Measurements from ENCODE around the gene SEMA4D. TPM values are rescaled to one million over a fixed set of nuclear protein-coding genes. Genes with fewer than 3 reads are reported as not detected.

SEMA4D gene
- total and polyA plus RNA-seq, 2 experiments from 2014 or later, result 9.4 to 10.4 TPM

- 86% methylated on average over 9 of the region's 9 CpGs for WGBS (ENCODE audit: low lambda C conversion rate, missing lambda C conversion rate)
- Histone ChIP-seq H2AFZ (no peak overlapping the region), H3K79me2 (no peaks in the 10 kb centered on the region), H3K9me3 (ENCODE audit: low read depth) (no peaks in the 10 kb centered on the region), H3K9me2 (replicated peaks; ENCODE audit: insufficient read depth) (no peaks in the 10 kb centered on the region), H4K20me1 (ENCODE audit: insufficient read depth, poor library complexity, severe bottlenecking) (no peaks in the 10 kb centered on the region), H3K27me3 (no peaks in the 10 kb centered on the region), H3K4me1 (ENCODE audit: insufficient read depth) (peaks cover 14% of the 10 kb centered on the region), H3K4me2 (no peak overlapping the region), H3K27ac (no peak overlapping the region), H3K4me3 (no peak overlapping the region), H3K36me3 (replicated peaks; ENCODE audit: insufficient read depth, low read depth) (no peaks in the 10 kb centered on the region)
- DNase-seq (ENCODE audit: low spot score), result no peak
- TF ChIP-seq CTCF (IDR thresholded peaks at IDR 0.05; ENCODE audit: poor library complexity) (no peak), EZH2 (IDR thresholded peaks at IDR 0.05; ENCODE audit: borderline replicate concordance) (no peak), EZH2phosphoT487 (IDR thresholded peaks at IDR 0.05; ENCODE audit: low read depth, severe bottlenecking, unreplicated experiment) (no peak)
Measured at GRCh38 chr9:89444274-89444673, 53.6 kb downstream of the SEMA4D start.

GRCh38 chr9:89442981-89443814 is 54.7 kb downstream of the SEMA4D start:
- H3K4me1 ChIP-seq (ENCODE audit: insufficient read depth), result peaks cover 14% of the 10 kb centered on the region
- H3K27me3 ChIP-seq, result no peaks in the 10 kb centered on the region
- 90% methylated on average over 20 of the region's 22 CpGs for WGBS (ENCODE audit: low lambda C conversion rate, missing lambda C conversion rate)
- H3K79me2 ChIP-seq, result no peaks in the 10 kb centered on the region
- no peak for DNase-seq (ENCODE audit: low spot score)
- H3K4me2 ChIP-seq, result no peak overlapping the region
- TF ChIP-seq CTCF (IDR thresholded peaks at IDR 0.05; ENCODE audit: poor library complexity), result no peak
- no peaks in the 10 kb centered on the region for H3K9me3 ChIP-seq (ENCODE audit: low read depth)
- H3K36me3 ChIP-seq (replicated peaks; ENCODE audit: insufficient read depth, low read depth), result no peaks in the 10 kb centered on the region
- no peaks in the 10 kb centered on the region for H3K9me2 ChIP-seq (replicated peaks; ENCODE audit: insufficient read depth)
- no peak overlapping the region for H3K27ac ChIP-seq
- no peak overlapping the region for H3K4me3 ChIP-seq
- no peak overlapping the region for H2AFZ ChIP-seq
- no peaks in the 10 kb centered on the region for H4K20me1 ChIP-seq (ENCODE audit: insufficient read depth, poor library complexity, severe bottlenecking)

GRCh38 chr9:89442501-89442978 is 55.4 kb downstream of the SEMA4D start:
- Histone ChIP-seq H3K27ac (no peak overlapping the region), H3K36me3 (replicated peaks; ENCODE audit: insufficient read depth, low read depth) (no peaks in the 10 kb centered on the region), H2AFZ (no peak overlapping the region), H3K9me3 (ENCODE audit: low read depth) (no peaks in the 10 kb centered on the region), H3K9me2 (replicated peaks; ENCODE audit: insufficient read depth) (no peaks in the 10 kb centered on the region), H3K4me3 (no peak overlapping the region), H3K79me2 (no peaks in the 10 kb centered on the region), H3K4me1 (ENCODE audit: insufficient read depth) (peaks cover 14% of the 10 kb centered on the region), H3K27me3 (no peaks in the 10 kb centered on the region), H3K4me2 (no peak overlapping the region), H4K20me1 (ENCODE audit: insufficient read depth, poor library complexity, severe bottlenecking) (no peaks in the 10 kb centered on the region)
- DNase-seq (ENCODE audit: low spot score), result no peak
- WGBS (ENCODE audit: low lambda C conversion rate, missing lambda C conversion rate), result 90% methylated on average over 9 of the region's 9 CpGs
- TF ChIP-seq EZH2 (IDR thresholded peaks at IDR 0.05; ENCODE audit: borderline replicate concordance) (no peak), EZH2phosphoT487 (IDR thresholded peaks at IDR 0.05; ENCODE audit: low read depth, severe bottlenecking, unreplicated experiment) (no peak), CTCF (IDR thresholded peaks at IDR 0.05; ENCODE audit: poor library complexity) (no peak)
